ENCODE results near the gene CACUL1.

The CACUL1 gene

DNA sequence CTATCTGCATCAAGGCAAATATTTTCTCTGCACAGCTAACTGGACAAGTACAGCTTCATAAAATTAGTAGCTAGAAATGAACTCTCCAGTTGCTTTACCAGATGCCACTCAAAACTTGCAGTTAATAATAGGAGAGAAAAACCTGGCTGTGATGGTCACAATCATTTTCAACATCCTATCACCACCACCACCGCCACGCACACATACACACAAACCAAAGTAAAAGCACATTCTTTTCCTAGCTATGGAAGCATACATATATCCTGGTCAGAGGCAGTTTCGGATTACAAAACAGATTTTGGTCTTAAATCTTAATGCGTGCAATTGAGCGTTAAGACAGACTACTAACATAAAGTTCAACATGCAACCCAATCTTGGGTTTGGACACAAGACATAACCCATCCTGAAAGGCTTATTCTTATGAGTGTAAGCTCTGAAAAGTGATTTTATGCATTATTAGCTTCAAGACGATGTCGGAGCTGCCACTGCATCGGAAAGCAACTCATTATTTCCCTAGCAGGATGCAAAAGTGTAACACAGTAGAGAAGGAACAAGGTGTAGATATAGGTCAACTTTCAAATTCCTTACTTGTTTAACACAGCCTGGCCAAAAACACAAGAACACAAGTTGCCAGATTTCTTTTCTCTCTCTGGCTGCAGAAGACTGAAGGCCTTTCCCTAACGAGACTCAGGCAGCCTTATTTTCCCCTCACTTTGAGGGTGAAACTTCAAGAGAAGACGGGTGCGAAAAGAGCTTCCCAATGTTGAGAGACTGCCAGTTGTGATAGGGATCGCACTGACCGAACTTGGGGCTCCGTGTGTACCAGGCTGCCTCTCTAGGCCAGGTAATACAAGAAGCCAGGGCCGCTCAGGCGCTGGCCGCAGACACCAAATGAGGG lies 1.2 kb downstream of the CACUL1 start (continued):
- TF ChIP-seq, protein P1, sequence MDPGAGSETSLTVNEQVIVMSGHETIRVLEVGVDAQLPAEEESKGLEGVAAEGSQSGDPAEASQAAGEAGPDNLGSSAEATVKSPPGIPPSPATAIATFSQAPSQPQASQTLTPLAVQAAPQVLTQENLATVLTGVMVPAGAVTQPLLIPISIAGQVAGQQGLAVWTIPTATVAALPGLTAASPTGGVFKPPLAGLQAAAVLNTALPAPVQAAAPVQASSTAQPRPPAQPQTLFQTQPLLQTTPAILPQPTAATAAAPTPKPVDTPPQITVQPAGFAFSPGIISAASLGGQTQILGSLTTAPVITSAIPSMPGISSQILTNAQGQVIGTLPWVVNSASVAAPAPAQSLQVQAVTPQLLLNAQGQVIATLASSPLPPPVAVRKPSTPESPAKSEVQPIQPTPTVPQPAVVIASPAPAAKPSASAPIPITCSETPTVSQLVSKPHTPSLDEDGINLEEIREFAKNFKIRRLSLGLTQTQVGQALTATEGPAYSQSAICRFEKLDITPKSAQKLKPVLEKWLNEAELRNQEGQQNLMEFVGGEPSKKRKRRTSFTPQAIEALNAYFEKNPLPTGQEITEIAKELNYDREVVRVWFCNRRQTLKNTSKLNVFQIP (CRISPR knock-in tag; IDR thresholded peaks at IDR 0.05; ENCODE audit: borderline replicate concordance, low read depth), result no peak
- TF ChIP-seq ZNF8 (CRISPR knock-in tag; IDR thresholded peaks at IDR 0.05), result no peak

DNA sequence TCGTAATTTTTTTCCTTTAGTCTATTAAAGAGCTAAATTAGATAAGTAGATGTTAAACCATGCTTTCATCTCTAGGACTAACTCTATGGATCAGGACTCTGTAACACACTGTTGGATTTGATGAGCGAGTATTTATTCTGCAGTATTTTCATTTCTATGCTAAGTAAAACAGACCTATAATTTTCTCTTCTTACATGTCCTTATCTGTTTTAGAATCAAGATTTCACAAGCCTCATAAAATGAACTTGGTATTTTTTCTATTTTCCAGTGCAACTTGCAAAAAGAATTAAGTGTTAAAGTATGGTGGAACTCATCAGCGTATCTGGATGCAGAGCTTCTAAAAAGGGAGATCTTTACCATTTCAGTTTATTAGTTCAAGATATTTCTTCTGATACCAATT lies 2.4 kb downstream of the CACUL1 start:
- TF ChIP-seq ZFP30 (CRISPR knock-in tag; IDR thresholded peaks at IDR 0.05) (no peak), ZNF8 (CRISPR knock-in tag; IDR thresholded peaks at IDR 0.05) (no peak)
- ATAC-seq, result no peak

GRCh38 chr10:118751265-118751664 lies 3.5 kb downstream of the CACUL1 start:
- TF ChIP-seq ZC3H10 (CRISPR knock-in tag; IDR thresholded peaks at IDR 0.05), result no peak
- TF ChIP-seq, protein P2, sequence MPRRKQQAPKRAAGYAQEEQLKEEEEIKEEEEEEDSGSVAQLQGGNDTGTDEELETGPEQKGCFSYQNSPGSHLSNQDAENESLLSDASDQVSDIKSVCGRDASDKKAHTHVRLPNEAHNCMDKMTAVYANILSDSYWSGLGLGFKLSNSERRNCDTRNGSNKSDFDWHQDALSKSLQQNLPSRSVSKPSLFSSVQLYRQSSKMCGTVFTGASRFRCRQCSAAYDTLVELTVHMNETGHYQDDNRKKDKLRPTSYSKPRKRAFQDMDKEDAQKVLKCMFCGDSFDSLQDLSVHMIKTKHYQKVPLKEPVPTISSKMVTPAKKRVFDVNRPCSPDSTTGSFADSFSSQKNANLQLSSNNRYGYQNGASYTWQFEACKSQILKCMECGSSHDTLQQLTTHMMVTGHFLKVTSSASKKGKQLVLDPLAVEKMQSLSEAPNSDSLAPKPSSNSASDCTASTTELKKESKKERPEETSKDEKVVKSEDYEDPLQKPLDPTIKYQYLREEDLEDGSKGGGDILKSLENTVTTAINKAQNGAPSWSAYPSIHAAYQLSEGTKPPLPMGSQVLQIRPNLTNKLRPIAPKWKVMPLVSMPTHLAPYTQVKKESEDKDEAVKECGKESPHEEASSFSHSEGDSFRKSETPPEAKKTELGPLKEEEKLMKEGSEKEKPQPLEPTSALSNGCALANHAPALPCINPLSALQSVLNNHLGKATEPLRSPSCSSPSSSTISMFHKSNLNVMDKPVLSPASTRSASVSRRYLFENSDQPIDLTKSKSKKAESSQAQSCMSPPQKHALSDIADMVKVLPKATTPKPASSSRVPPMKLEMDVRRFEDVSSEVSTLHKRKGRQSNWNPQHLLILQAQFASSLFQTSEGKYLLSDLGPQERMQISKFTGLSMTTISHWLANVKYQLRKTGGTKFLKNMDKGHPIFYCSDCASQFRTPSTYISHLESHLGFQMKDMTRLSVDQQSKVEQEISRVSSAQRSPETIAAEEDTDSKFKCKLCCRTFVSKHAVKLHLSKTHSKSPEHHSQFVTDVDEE (CRISPR knock-in tag; IDR thresholded peaks at IDR 0.05), result no peak
- TF ChIP-seq ZFP30 (CRISPR knock-in tag; IDR thresholded peaks at IDR 0.05), result no peak
- TF ChIP-seq ZNF8 (CRISPR knock-in tag; IDR thresholded peaks at IDR 0.05), result no peak
- no peak for TF ChIP-seq BACH2 (CRISPR knock-in tag; IDR thresholded peaks at IDR 0.05; ENCODE audit: borderline replicate concordance)
- no peak for TF ChIP-seq ZFP3 (CRISPR knock-in tag; IDR thresholded peaks at IDR 0.05)
- TF ChIP-seq RARB (CRISPR knock-in tag; IDR thresholded peaks at IDR 0.05), result no peak
- TF ChIP-seq, protein P1 (CRISPR knock-in tag; IDR thresholded peaks at IDR 0.05; ENCODE audit: borderline replicate concordance, low read depth), result no peak
- TF ChIP-seq GLIS3 (CRISPR knock-in tag; IDR thresholded peaks at IDR 0.05), result no peak
- no peak for TF ChIP-seq ZNF70 (CRISPR knock-in tag; IDR thresholded peaks at IDR 0.05)
- no peak for TF ChIP-seq OSR1 (CRISPR knock-in tag; IDR thresholded peaks at IDR 0.05)
- no peak for TF ChIP-seq ISL1 (CRISPR knock-in tag; IDR thresholded peaks at IDR 0.05)
- ATAC-seq, result no peak

GRCh38 chr10:118748041-118748440 lies 6.7 kb downstream of the CACUL1 start:
- ATAC-seq, result no peak
- TF ChIP-seq RARB (CRISPR knock-in tag; IDR thresholded peaks at IDR 0.05), result no peak
- TF ChIP-seq TOX (CRISPR knock-in tag; IDR thresholded peaks at IDR 0.05; ENCODE audit: borderline replicate concordance), result no peak
- TF ChIP-seq ZC3H10 (CRISPR knock-in tag; IDR thresholded peaks at IDR 0.05), result no peak
- TF ChIP-seq PPARA (CRISPR knock-in tag; IDR thresholded peaks at IDR 0.05; ENCODE audit: borderline replicate concordance), result no peak
- TF ChIP-seq, protein P2 (CRISPR knock-in tag; IDR thresholded peaks at IDR 0.05), result no peak
- no peak for TF ChIP-seq ISL1 (CRISPR knock-in tag; IDR thresholded peaks at IDR 0.05)
- no peak for TF ChIP-seq ZNF8 (CRISPR knock-in tag; IDR thresholded peaks at IDR 0.05)
- no peak for TF ChIP-seq OSR1 (CRISPR knock-in tag; IDR thresholded peaks at IDR 0.05)
- no peak for TF ChIP-seq ZFP3 (CRISPR knock-in tag; IDR thresholded peaks at IDR 0.05)
- TF ChIP-seq, protein P3, sequence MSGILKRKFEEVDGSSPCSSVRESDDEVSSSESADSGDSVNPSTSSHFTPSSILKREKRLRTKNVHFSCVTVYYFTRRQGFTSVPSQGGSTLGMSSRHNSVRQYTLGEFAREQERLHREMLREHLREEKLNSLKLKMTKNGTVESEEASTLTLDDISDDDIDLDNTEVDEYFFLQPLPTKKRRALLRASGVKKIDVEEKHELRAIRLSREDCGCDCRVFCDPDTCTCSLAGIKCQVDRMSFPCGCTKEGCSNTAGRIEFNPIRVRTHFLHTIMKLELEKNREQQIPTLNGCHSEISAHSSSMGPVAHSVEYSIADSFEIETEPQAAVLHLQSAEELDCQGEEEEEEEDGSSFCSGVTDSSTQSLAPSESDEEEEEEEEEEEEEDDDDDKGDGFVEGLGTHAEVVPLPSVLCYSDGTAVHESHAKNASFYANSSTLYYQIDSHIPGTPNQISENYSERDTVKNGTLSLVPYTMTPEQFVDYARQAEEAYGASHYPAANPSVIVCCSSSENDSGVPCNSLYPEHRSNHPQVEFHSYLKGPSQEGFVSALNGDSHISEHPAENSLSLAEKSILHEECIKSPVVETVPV (CRISPR knock-in tag; IDR thresholded peaks at IDR 0.05), result no peak
- TF ChIP-seq ZFP30 (CRISPR knock-in tag; IDR thresholded peaks at IDR 0.05), result no peak
- no peak for TF ChIP-seq ZNF565 (CRISPR knock-in tag; conservative IDR thresholded peaks at IDR 0.05; ENCODE audit: low read depth)
- no peak for TF ChIP-seq ESRRG (CRISPR knock-in tag; IDR thresholded peaks at IDR 0.05)
- TF ChIP-seq ARNTL (CRISPR knock-in tag; IDR thresholded peaks at IDR 0.05; ENCODE audit: borderline replicate concordance, low read depth), result no peak
- TF ChIP-seq, protein P4, sequence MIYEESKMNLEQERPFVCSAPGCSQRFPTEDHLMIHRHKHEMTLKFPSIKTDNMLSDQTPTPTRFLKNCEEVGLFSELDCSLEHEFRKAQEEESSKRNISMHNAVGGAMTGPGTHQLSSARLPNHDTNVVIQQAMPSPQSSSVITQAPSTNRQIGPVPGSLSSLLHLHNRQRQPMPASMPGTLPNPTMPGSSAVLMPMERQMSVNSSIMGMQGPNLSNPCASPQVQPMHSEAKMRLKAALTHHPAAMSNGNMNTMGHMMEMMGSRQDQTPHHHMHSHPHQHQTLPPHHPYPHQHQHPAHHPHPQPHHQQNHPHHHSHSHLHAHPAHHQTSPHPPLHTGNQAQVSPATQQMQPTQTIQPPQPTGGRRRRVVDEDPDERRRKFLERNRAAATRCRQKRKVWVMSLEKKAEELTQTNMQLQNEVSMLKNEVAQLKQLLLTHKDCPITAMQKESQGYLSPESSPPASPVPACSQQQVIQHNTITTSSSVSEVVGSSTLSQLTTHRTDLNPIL (CRISPR knock-in tag; IDR thresholded peaks at IDR 0.05; ENCODE audit: low read depth), result no peak
- TF ChIP-seq GLIS3 (CRISPR knock-in tag; IDR thresholded peaks at IDR 0.05), result no peak
- TF ChIP-seq BACH2 (CRISPR knock-in tag; IDR thresholded peaks at IDR 0.05; ENCODE audit: borderline replicate concordance), result no peak
- TF ChIP-seq TCF4 (CRISPR knock-in tag; IDR thresholded peaks at IDR 0.05; ENCODE audit: borderline replicate concordance), result no peak
- TF ChIP-seq, protein P1 (CRISPR knock-in tag; IDR thresholded peaks at IDR 0.05; ENCODE audit: borderline replicate concordance, low read depth), result no peak
- TF ChIP-seq ZNF70 (CRISPR knock-in tag; IDR thresholded peaks at IDR 0.05), result no peak
